GM10266 (cell line): Measurements from ENCODE around the gene KLHL36.
A peak's percentile ranks its signal among the peaks of the same experiment; 100 is the strongest.

Experiments
- DNase-seq: peaks from one replicate; pipeline ENCODE4 v3.0.0; 2012; ENCODE audit errors: extremely low spot score
- CTCF ChIP-seq: IDR thresholded peaks from 2 replicates; pipeline ENCODE4 v1.5.1; 2012; ENCODE audit warnings: mild to moderate bottlenecking, low read depth; ENCODE audit not compliant: control insufficient read depth, insufficient read depth; ENCODE audit errors: missing control alignments

Gene KLHL36

GRCh38 chr16:84605339-84605848 lies 42.9 kb upstream of the KLHL36 start:
- no peak for DNase-seq
- no peak for TF ChIP-seq CTCF

- no peak for DNase-seq
- no peak for TF ChIP-seq CTCF
Observed at GRCh38 chr16:84606081-84606875, 42.0 kb upstream of the KLHL36 start.

- no peak for DNase-seq
- TF ChIP-seq CTCF, result no peak
Observed at GRCh38 chr16:84607061-84607460, 41.2 kb upstream of the KLHL36 start.

GRCh38 chr16:84607694-84608093 lies 40.6 kb upstream of the KLHL36 start:
- peak; percentile 70 for DNase-seq
- TF ChIP-seq CTCF, result no peak

- DNase-seq, result no peak
- TF ChIP-seq CTCF, result no peak
Observed at GRCh38 chr16:84608282-84608681, 40.0 kb upstream of the KLHL36 start.

GRCh38 chr16:84609563-84610177 lies 38.6 kb upstream of the KLHL36 start:
- no peak for DNase-seq
- TF ChIP-seq CTCF, result no peak

GRCh38 chr16:84610376-84610775 lies 37.9 kb upstream of the KLHL36 start:
- DNase-seq, result no peak
- no peak for TF ChIP-seq CTCF
